Measurements from ENCODE around the gene MPHOSPH8.

DNA sequence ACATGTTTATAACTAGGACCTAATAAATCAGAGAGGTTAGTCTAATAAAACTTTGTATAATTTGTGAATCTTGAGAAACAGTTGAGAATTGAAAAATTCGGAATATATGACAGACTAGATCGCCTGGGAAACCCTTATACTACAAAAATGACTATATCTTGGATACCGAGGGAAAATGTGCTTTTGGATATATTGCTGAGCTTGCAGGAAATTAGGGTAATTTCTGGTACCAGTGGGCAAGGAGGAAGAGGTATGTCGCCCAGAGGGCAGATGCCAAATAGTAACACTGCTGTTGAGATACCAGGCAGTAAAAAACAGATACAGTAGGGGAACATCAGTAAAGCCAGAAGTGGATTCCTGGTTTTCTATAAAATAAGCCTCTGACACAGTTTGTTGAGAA, 17.3 kb downstream of the MPHOSPH8 start:
- no peak for TF ChIP-seq POLR2A (IDR thresholded peaks at IDR 0.05)
- TF ChIP-seq, protein P1, sequence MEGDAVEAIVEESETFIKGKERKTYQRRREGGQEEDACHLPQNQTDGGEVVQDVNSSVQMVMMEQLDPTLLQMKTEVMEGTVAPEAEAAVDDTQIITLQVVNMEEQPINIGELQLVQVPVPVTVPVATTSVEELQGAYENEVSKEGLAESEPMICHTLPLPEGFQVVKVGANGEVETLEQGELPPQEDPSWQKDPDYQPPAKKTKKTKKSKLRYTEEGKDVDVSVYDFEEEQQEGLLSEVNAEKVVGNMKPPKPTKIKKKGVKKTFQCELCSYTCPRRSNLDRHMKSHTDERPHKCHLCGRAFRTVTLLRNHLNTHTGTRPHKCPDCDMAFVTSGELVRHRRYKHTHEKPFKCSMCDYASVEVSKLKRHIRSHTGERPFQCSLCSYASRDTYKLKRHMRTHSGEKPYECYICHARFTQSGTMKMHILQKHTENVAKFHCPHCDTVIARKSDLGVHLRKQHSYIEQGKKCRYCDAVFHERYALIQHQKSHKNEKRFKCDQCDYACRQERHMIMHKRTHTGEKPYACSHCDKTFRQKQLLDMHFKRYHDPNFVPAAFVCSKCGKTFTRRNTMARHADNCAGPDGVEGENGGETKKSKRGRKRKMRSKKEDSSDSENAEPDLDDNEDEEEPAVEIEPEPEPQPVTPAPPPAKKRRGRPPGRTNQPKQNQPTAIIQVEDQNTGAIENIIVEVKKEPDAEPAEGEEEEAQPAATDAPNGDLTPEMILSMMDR (IDR thresholded peaks at IDR 0.05): no peak

All from thyroid gland (tissue), 4 donors.